T47D (cell line): ENCODE data around the gene PKD2L1.

ENCODE experiments used
- DNase-seq, 2 experiments: peaks; one replicate each; pipeline versions ENCODE4 v3.0.0 to v3.0.0-alpha.2; 2011 to 2012; ENCODE audit warnings: low read depth in 1 of 2, low spot score in 1 of 2
- JUND ChIP-seq: IDR thresholded peaks from 2 replicates; pipeline ENCODE4 v1.6.1; 2012; ENCODE audit warnings: low read depth
- in situ Hi-C: cut with HindIII; loops from 2 replicates; pipeline ENCODE4 v1.10.0; 2016; ENCODE audit warnings: low sequenced_read_pairs, low pct_unique_long_range_greater_than_20kb

PKD2L1 gene

DNA sequence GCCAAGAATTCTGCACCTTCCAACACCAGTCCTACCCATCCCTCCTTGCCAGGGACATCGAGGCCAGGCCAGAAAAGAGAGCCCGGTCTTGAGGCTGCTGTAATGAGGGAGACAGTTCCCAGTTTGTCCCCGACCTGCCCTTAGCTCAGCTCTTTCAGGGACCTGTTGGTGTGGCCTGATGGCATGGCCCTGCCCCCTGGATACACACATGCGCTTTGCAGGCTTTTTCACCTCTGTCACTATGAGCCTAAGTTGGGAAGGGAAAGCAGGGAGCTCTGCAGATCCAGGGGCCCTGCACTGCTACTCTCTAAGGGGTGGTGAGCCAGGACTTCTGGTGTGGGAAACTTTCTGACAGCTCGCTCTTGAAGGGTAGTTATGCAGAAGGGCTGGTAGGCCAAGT is 19.1 kb upstream of the PKD2L1 start:
- no peak for DNase-seq
- TF ChIP-seq JUND, result no peak
- in situ Hi-C loops, result no loop called here

DNA sequence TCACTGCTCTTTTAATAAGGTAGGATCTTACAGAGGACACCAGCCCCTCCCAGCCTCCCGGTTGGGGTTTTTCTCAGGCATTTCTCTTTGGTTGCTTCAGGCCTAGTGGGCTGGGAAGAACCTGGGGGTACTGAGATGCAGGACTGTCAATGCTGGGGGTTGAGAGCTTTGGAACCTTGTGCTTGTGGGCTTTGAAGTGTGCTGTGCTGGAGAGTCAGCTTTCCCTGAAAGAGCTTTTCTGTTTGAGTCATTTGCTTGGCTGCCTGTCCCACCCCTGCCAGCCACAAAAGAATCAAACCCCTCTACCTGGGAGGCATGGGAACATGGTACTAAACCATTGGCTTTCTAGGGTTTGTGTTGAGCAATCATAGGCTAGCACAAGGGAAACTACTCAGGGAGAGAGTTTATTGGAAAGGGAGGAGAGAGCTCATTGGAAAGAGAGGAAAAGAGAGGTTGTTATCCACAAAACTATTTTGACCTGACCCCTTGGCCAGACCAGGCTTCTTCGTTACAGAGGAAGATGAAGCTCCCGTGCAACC is 18.4 kb upstream of the PKD2L1 start:
- no peak for TF ChIP-seq JUND
- no peak for DNase-seq
- in situ Hi-C loops, result no loop called here

DNA sequence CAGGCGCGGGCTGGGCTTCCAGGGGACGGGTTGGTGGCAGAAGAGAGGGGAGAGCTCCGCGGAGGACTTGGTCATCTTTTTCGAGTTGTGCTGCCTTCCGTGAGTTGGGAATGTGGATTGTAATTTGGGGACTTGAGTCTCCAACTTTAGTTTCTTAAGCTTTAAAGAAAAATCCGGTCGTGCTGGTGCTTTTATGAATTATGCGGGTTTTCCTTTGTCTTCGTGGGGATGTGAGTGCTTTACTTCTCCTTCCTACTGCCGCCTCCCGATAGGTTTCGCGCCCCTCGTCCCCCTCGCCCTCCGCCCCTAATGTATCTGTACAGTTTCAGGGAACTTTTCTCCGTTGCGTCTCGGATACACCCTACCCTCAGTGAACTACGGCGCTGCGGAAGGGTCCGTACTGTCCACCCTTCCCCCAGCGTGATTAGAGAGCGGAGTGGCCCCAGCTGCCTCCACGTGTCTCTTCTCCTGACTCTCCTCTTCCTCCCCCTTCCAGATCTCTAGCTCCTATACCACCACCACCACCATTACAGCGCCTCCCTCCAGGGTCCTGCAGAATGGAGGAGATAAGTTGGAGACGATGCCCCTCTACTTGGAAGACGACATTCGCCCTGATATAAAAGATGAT is 17.7 kb upstream of the PKD2L1 start:
- no peak for DNase-seq
- in situ Hi-C loops, result no loop called here
- no peak for TF ChIP-seq JUND

DNA sequence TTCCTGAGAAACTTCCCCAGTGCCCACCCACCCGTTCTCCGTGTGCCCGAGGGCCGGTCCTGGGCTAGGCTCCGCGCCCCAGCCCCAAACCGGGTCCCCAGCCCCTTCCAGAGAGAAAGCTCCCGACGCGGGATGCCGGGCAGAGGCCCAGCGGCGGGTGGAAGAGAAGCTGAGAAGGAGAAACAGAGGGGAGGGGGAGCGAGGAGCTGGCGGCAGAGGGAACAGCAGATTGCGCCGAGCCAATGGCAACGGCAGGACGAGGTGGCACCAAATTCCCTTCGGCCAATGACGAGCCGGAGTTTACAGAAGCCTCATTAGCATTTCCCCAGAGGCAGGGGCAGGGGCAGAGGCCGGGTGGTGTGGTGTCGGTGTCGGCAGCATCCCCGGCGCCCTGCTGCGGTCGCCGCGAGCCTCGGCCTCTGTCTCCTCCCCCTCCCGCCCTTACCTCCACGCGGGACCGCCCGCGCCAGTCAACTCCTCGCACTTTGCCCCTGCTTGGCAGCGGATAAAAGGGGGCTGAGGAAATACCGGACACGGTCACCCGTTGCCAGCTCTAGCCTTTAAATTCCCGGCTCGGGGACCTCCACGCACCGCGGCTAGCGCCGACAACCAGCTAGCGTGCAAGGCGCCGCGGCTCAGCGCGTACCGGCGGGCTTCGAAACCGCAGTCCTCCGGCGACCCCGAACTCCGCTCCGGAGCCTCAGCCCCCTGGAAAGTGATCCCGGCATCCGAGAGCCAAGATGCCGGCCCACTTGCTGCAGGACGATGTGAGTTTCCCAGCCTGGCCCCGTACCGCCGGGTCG is 16.9 kb upstream of the PKD2L1 start, which contains the start of gene SCD:
SCD (plus strand) TSS at position 469 of the 803 bp plus-strand sequence; CDS start at position 741, 272 bp downstream.
- in situ Hi-C loops, result no loop called here
- no peak for TF ChIP-seq JUND
- peak; percentile 98 for DNase-seq

DNA sequence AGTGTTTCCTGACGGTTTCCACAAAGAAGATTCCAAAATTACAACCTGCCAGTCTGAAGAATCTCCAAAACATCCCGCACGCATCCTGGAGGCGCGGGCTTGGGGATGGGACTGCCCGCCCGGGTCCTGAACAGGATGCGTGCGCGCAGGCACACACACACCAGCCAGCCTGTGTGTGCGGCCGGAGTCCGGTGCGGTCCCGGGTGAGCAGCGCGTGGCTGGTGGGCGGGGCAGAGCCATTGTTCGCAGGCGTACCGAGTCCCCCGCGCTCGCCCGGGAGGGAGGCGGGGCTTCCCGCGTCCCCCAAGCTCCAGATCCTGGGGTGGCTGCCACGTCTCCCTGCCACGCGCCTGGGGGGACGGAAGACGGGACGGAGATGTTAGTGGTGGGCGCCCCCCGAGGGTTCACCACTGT is 16.3 kb upstream of the PKD2L1 start:
- no peak for TF ChIP-seq JUND
- DNase-seq, result peak in 1 of 2 experiments; percentile 78
- in situ Hi-C loops, result no loop called here

DNA sequence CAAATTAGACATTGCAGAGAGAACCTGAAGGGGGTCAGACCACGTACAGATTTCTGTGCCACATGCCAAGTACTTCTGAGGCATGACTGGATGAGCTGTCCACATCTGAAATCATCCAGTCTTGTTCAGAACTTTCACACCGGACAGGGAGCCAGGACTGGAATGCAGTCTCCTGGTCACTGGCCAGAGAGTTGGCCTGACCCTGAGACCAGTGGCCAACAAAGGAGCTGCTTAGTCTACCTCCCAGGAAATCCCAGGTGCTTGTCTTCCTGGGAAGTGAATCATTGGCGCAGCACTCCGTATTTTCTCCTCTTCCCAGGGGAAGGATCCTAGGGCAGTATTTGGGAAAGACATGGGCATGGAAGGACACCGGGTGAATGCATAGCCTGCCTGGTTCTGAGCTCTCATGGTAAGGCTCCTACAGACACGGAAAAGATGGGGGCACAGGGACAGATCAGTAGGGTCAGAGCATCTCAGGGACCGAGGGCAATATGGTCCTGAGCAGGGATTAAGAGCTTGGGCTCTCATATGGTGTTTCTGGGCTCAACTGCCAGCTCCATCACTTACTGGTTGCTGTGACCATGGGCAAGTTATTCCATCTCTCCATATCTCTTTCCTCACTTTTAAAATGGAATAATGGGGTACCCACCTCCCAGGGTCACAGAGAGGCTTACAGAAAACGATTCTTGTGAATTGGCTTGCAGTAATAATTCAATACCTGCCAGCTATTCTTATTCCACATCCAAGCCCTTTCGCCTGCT is 15.7 kb upstream of the PKD2L1 start:
- TF ChIP-seq JUND, result no peak

DNA sequence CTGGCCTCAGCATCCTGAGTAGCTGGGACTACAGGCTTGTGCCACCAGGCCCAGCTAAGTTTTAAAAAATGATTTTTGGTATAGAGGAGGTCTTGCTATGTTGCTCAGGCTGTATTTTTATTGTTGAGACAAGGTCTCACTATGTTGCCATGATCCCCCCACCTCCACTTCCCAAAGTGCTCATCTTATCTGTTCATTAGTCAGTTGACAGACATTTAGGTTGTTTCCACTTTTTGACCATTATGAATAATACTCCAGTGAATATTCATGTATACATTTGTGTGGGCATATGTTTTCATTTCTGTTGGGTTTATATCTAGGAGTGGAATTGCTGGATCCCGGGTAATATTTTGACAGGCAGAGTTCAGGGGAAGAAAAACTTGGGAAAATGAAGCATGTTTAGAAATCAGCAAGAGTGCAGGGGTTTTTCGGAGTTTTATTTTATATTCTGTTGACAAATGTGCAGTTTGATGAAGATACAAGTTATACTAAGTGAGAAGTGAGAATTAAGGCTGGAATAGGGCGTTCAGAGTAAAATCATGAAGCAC is 14.3 kb upstream of the PKD2L1 start:
- no peak for DNase-seq
- TF ChIP-seq JUND, result no peak
- in situ Hi-C loops, result no loop called here

More for the DNA sequence above, 15.7 kb upstream of the PKD2L1 start:
- in situ Hi-C loops, result no loop called here
- DNase-seq, result peak in 1 of 2 experiments; percentile 85

DNA sequence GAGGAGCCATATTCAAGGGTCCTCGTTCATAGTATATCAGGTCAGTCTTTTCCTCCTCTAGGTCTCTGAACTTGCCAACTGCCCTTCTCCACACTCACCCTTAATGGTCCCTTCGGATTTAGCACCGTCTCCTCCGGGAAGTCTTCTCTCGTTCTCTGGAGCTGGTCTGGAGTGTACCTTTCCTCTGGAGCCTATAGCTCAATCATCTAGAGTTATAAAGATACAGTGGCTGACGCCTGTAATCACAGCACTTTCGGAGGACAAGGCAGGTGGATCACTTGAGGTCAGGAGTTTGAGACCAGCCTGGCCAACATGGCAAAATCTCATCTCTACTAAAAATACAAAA is 12.6 kb upstream of the PKD2L1 start:
- no peak for TF ChIP-seq JUND
- no peak for DNase-seq
- in situ Hi-C loops, result no loop called here

DNA sequence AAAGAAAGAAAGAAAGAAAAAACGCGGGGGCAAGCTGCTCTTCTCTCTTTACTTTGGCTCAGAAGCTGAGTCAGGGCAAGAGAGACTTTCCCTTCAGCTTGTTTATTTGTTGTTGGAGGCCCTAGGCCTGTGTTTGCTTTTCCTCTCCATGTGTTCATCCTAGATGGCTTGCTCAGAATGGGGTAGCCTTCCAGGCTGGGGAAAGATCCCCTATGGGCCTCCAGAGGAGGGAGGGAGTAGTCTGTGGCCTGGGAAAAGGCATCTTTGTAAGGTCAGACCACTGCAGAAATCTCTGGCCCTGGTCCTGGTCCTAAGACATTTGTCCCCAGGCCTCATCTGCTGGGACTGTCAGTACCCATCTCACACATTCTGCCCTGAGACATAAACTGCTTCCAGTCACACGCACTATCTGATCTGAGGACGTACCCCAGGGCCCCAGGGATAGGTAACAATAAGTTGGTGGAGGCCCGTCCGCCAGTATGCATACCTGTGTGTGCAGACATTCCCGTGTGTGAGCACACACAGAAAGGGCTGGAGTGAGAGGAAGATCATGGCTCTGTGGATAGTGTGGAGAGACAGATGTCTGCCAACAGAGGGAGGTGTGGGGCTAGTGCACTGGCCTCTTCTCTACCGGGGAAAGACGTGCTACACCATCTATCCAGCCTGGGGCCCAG is 12.1 kb upstream of the PKD2L1 start:
- TF ChIP-seq JUND, result no peak
- in situ Hi-C loops, result no loop called here
- DNase-seq, result peak; percentile 74 to 90

DNA sequence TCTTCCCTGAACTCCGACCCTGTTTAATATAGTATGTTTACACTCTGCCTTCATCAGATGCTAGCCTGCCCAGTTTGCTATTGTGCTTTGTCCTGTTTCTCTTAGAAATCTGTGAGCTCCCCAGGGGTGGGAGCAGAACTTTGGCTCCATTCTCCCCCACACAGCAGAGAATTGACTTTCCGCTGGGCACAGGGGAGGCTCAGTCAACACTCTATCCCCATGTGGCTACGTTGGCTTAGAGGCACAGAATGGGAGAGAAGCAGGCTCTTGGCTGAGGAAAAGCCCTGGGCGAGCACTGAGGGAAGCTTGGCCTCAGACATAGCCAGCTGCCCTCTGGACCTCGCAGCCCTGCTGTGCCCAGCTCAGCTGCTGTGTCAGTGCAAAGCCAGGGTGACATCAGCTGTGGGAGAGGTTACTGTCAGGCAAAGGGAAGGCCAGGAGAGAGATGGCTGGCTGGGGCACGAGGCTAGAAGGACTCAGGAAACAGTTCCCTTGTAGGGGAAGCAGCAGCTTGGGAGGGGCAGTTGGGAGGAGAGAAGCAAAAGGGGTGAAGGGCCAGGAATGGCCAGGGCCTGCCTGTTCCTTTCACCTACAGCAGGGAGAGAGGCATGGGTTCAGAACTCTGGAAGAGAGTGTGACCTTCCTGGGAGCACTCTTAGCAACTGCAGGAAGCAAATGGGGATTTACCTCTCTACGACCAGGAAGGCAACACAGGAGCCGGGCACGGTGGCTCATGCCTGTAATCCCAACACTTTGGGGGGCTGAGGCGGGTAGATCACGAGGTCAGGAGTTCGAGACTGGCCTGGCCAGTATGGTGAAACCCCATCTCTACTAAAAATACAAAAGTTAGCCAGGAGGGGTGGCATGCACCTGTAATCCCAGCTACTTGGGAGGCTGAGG is 11.2 kb upstream of the PKD2L1 start:
- DNase-seq, result peak in 1 of 2 experiments; percentile 36
- TF ChIP-seq JUND, result no peak
- in situ Hi-C loops, result no loop called here

DNA sequence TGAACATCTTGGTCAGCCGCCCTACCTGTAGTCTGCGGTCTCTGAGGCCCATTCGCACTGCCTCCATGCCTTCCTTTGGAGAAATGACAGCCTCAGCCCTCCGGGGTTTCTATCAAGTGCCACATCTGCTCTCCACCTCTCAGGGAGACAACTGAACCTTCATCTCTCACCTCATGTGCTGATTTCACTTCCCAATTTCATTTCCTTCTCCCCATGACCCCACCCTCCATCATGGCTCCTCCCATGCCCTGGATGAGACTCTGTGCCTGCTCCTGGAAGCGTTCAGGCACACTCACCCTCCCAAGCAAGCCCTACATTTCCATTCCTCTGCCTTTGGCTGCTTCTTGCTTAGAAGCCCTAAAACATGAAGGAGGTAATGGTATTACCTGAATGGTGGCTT is 9.2 kb upstream of the PKD2L1 start:
- in situ Hi-C loops, result no loop called here
- TF ChIP-seq JUND, result no peak
- DNase-seq, result no peak
